ENCODE results near the gene PLA2G4E. TPM values are rescaled to one million over a fixed set of nuclear protein-coding genes. Genes with fewer than 3 reads are reported as not detected.

Gene PLA2G4E
- total and polyA plus RNA-seq, 8 donors: 0.06 to 1.2 (median 0.09) TPM

DNA sequence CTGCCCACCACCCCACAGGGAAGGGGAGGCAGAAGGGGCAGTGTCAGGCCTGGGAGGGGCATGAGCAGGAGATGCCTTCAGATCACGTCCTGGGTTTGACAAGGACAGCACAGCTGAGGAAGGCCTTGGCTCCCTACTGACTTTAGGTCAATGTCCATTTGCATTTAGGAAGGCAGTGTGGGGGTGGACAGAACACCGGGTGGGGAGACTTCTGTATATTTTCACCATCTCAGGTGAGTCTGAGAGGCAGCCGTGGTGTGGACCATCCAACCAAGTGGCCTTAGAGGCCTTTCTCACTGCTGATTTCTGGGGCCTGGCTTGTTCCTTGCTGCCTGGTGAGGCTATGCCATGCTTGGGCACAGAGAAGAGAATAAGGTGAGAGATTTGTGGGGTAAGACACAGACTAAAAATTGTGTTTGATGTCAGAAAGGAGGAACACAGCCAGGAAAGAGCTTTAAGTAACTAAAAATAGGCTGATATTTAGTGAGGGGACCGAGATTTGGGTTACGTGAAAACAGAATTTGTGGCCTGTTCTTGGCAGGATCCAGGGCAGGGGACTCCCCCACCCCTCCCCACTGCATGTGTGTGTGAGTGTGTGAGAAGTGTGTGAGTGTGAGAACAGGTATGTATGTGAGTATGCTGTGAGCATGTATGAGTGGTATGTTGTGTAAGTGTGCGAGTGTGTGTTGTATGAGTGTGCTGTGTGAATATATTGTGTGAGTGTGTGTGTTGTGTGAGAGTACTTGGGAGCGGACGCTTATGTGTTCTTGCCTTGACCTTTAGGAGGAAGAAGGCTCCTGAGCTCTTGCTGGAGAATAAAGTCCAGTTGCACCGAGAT, 11.8 kb upstream of the PLA2G4E start:
- Histone ChIP-seq H3K27me3 (no peaks in the 10 kb centered on the region), H3K4me3 (no peak overlapping the region), H3K36me3 (no peaks in the 10 kb centered on the region), H3K4me1 (peaks cover 6 to 15% of the 10 kb centered on the region in 2 donors), H3K27ac (no peak overlapping the region), H3K9me3 (no peaks in the 10 kb centered on the region)
- DNase-seq (no peak), ATAC-seq (no peak)
- intact Hi-C loops (cut with DNase I): no loop called here
- TF ChIP-seq, protein P1, sequence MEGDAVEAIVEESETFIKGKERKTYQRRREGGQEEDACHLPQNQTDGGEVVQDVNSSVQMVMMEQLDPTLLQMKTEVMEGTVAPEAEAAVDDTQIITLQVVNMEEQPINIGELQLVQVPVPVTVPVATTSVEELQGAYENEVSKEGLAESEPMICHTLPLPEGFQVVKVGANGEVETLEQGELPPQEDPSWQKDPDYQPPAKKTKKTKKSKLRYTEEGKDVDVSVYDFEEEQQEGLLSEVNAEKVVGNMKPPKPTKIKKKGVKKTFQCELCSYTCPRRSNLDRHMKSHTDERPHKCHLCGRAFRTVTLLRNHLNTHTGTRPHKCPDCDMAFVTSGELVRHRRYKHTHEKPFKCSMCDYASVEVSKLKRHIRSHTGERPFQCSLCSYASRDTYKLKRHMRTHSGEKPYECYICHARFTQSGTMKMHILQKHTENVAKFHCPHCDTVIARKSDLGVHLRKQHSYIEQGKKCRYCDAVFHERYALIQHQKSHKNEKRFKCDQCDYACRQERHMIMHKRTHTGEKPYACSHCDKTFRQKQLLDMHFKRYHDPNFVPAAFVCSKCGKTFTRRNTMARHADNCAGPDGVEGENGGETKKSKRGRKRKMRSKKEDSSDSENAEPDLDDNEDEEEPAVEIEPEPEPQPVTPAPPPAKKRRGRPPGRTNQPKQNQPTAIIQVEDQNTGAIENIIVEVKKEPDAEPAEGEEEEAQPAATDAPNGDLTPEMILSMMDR (IDR thresholded peaks at IDR 0.05): no peak

DNA sequence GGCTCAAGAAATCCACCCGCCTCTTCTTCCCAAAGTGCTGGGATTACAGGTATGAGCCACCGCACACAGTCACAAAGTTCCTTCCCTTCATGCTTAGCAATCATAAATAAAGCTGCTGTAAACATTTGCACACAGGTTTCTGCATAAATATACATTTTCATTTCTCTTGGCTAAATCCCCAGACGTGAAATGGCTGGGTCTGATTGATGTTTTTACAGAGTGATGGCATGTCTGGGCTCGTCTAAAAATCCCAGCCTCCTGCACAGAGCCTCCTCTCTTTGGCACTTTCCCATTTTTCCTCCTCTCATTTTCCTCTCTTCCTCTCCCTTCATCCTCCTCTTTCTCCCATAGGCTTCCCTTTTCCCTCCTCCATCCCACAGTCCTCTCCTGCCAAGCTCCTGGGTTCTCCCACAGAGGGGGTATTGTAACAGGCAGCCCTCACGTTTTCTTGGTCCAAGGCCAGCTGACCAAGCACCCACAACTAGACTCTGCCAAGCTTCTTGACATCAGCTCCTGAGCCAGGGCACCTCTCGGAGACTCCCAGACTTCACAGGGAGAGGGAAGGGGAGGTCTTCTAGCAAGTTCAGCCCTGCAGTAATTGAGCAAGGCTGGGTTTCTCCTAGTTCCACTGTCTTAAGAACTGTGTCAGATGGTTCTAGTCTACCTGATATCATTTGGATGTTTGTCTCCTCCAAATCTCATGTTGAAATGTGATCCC, 10.5 kb upstream of the PLA2G4E start:
- Histone ChIP-seq H3K9me3 (no peaks in the 10 kb centered on the region), H3K36me3 (no peaks in the 10 kb centered on the region), H3K27me3 (no peaks in the 10 kb centered on the region), H3K4me3 (no peak overlapping the region), H3K4me1 (peaks cover 6 to 15% of the 10 kb centered on the region in 2 donors), H3K27ac (no peak overlapping the region)
- DNase-seq: no peak
- TF ChIP-seq, protein P1 (IDR thresholded peaks at IDR 0.05): no peak
- intact Hi-C loops (cut with DNase I): no loop called here
- ATAC-seq: no peak

DNA sequence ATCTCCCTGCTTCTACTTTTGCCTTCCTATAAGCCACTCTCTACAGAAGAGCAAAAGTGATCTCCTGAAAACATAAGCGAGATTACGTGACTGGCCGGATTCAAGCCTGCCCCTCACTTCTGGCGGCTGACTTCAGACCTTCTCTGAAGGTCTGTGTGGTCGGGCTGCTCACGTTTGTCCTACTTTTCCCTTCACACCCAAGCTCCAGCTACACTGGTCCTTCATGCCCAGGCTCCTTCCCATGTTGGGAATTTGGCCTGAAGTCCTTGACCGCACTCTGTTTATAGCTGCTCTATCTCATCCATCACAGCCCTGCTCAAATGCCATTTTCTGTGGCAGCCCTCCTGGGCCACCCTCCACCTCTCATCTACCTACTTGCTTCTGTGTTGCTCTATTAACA, 6.7 kb upstream of the PLA2G4E start:
- intact Hi-C loops (cut with DNase I): no loop called here
- no peak for ATAC-seq
- TF ChIP-seq, protein P1 (IDR thresholded peaks at IDR 0.05): no peak

DNA sequence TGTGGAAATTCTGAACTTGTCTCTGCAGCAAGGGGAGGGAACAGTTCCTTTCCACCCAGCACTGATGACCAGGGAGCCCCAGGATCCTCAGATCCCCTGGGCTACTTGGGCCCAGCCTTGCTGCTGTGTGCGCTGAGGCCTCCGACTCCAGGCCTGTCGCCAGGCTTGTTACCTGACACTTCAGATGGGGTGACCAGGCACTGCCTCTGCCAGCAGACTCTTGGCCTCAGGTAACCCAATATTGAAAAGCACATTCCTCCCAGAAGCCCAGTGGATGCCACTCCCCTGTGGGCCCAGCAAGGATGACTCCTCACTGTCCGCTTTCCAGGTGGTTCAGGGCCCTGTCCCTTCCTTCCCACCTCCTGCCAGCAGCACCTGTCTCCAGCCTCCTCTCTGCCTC, 3.5 kb upstream of the PLA2G4E start:
- Histone ChIP-seq H3K27ac (peak overlapping the region; percentile 61 to 62), H3K9me3 (no peaks in the 10 kb centered on the region), H3K4me3 (no peak overlapping the region), H3K4me1 (no peaks in the 10 kb centered on the region), H3K36me3 (no peaks in the 10 kb centered on the region), H3K27me3 (no peaks in the 10 kb centered on the region)
- ATAC-seq (peak; percentile 91), DNase-seq (peak in 1 of 4 donors; percentile 72)
- intact Hi-C loops (cut with DNase I): no loop called here
- TF ChIP-seq, protein P1 (IDR thresholded peaks at IDR 0.05): no peak

More for the DNA sequence above, 6.7 kb upstream of the PLA2G4E start:
- Histone ChIP-seq H3K27ac (no peak overlapping the region), H3K9me3 (no peaks in the 10 kb centered on the region), H3K27me3 (no peaks in the 10 kb centered on the region), H3K4me3 (no peak overlapping the region), H3K4me1 (no peaks in the 10 kb centered on the region), H3K36me3 (no peaks in the 10 kb centered on the region)
- DNase-seq: no peak

DNA sequence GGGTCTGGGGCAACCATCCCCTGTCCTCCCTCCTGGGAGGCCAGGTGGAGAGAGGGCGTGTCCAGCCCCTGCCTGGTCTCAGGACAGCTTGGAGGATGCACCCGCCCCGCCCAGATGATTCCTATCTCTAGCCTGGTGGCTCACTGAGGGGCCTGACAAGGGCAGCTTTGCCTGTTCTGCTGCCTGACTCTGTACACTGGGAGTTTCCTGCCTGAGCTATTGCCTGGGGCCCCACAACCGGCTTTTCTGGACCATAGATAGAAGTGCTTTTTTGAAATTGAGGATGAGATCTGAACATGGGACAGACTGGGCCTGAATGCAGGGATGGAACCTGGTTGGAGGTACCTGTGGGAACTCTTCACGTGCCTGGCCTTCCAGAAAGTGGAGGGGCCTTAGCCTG, 751 bp upstream of the PLA2G4E start:
- ATAC-seq: no peak
- H3K9me3 ChIP-seq: no peaks in the 10 kb centered on the region
- TF ChIP-seq, protein P1 (IDR thresholded peaks at IDR 0.05): no peak
- DNase-seq: no peak
- no peaks in the 10 kb centered on the region for H3K4me1 ChIP-seq
- no peak overlapping the region for H3K27ac ChIP-seq
- H3K27me3 ChIP-seq: no peaks in the 10 kb centered on the region
- H3K4me3 ChIP-seq: no peak overlapping the region
- H3K36me3 ChIP-seq: no peaks in the 10 kb centered on the region
- intact Hi-C loops (cut with DNase I): no loop called here
